Measurements from ENCODE around the gene ZDHHC14.
"Not testable (repeated sequence)": the region's sequence is repeated elsewhere in the genome, so short reads cannot be mapped to it uniquely, and the experiment has no call there.

ZDHHC14 gene

DNA sequence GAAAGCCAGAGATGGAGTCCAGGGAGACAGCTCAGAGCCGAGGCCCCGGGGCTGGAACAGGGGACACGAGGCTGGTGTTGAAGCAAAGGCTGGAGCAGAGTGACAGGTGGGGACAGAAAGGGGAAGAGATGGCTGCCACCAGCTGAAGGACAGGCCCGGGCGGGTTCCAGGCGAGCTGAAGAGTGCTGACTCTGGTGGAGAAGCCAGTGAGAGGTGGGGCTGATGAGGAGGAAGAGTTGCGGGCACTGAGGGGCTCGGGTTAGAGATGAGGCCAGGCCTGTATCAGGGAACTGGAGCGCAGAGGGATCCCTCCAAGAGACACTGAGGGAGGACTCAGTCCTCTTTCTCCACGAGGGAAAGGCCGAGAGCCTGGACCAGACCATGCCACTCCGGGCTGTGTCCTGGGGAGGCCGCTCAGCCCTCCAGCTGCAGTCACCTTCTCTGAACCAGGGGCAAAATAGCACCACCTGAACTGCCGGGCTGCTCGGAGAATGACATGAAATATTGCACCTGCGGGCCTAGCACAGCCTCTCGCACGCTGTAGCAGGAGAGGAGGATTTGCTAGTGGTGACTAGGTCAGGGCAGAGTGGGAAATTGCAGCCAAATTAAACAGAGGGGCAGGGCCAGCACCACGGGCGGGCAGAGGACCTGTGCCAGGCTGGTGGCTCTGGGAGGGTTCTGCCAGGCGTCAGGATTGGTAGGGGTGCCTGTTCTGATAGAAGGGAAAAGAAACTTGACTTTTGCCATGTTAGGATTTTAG lies 175.9 kb downstream of the ZDHHC14 start:
- DNase-seq, result no peak

DNA sequence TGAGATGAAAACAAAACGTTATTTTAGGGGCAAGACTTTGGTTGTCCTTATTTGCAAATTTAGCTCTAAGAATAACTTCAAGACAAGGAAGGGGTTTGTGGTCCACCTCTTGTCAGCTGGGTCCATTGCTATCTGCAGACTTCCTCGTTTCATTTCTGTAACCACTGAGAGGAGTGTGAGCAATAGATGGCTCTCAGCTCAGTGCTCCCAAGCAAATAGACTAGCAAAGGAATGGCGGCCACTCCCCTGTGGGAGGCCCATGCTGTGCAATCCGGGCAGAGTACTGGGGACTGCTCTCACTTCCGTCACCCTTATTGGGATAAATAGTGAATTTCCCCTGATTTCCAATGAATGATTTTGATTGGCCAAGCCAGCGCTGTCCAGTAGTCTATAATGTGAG lies 176.6 kb downstream of the ZDHHC14 start:
- no peak for DNase-seq

DNA sequence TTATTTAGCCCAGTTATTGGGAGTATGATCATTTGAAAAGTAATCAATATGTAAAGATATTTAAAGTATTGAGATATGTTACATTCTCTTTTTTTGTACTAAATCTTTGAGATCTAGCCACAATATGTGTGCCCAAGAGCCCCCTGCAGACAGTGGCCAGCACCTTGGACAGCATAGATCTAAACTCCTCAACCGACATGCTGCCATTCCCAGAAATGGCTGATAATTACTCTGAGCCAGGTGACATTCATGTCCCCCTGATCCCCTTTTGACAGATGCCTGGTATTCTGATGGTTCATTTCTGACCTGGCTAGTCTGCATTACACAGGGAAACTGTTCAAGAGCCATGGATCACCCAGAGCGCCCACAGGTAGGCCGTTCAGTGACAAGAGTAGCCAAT lies 177.1 kb downstream of the ZDHHC14 start:
- no peak for DNase-seq

DNA sequence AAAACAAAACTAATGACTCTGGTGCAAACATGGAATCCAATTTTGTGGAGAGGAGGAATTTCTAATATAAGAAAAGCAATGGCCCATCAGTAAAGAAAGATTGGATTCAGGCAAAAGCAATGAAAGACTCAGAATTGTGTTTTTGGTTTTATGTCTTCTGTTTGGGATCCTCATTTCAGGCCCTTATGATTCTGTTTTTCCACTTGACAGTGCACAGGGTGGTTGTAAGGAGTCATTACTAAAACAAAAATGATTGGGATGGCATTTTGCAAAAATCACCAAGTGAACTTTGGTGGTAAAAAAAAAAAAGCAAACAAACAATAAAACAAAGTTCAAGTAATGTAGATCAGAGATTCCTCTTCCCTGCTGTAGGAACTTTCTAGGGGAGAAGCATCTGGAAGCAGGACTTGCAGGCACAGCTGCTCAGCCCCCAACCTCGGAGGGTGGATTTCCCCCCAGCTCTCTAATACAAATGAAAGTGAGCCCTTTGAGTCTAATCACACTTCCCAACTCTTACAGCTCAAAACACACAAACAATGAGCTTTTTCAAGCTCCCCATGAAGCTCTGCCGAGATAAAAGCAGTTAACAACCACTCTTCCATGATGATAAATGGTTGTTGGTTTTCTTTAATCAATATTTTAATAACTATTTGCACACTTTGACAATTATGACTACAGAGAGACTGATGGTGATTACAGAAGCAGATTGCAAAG lies 177.7 kb downstream of the ZDHHC14 start:
- DNase-seq, result no peak

DNA sequence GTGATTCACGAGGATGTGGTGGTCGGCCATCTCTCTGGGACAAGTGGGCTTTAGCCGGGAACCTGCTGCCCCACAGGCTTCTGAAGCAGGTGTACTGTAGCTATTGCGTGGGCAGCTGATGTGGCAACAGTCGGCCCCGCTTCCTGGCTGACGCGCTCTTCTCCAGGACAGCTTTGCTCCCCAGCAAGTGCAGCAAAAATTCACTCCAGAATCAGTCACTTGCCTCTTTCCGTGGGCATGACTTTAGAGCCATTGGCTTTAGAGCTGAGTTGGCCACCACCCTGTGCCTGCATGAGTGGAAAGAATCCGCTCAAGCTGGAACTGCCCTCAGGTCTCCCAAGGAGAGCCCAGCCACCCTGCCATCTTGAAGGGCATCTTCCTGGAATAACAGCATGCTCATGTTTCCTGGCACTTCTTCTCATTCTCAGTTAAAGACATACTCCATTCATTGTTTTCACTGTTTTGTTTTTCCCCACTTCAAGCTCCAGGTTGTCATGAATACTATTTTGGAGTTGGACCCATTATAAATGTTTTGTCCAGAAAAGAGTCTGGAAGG lies 178.3 kb downstream of the ZDHHC14 start:
- no peak for DNase-seq

DNA sequence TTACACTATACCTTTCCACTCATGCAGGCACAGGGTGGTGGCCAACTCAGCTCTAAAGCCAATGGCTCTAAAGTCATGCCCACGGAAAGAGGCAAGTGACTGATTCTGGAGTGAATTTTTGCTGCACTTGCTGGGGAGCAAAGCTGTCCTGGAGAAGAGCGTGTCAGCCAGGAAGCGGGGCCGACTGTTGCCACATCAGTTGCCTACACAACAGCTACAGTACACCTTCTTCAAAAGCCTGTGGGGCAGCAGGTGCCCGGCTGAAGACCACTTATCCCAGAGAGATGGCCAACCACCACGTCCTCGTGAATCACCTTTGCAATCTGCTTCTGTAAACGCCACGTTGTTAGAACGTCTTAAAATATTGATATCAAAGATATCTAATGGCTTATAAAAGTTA lies 179.1 kb downstream of the ZDHHC14 start:
- not testable (repeated sequence) for DNase-seq

DNA sequence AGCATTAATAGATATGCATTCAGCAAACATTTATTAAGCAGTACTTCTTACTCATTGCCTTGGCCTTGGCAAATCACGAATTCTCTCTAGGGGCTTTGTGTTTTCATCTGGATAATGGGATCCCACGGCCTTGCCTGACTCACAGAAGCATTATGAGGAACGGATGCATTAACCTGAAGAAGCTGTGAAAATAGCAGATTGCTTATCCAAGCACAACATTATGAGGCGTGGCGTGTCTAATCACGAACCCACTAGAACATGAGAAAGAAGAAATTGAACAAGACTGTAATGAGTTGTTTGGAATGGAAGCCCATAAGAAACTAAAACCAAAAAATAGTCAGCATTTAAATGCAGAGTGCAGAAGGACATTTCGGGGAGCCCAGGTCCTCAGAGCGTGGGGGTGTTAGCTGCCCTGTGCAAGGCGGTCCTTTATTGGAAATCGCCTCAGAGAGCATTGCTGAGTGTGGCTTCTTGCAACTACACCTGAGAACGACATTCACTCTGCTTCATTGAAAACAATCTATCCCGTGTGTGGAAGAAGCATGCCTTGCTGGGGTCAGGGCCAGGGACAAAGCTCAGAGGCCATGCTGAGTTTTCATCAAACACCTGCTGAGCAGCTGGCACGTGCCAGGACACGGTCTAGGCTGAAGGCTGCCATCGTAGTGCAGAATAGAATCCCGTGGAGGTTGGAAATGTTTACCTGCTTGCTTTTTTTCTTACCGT lies 179.9 kb downstream of the ZDHHC14 start:
- DNase-seq, result no peak

DNA sequence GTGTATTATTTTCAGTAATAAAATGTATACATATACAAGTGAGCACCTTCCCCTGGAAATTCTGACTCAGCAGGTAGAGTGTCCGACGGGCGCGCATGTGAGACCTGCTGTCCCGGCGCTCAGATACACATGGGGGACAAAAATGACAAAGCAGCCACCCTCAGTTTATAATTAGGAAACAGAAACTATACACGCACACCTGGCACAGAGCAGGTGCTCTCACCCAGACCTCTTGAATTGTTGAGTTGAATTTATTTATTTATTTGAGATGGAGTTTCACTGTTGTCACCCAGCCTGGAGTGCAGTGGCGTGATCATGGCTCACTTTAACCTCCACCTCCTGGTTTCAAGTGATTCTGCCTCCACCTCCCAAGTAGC lies 180.4 kb downstream of the ZDHHC14 start:
- DNase-seq, result no peak

DNA sequence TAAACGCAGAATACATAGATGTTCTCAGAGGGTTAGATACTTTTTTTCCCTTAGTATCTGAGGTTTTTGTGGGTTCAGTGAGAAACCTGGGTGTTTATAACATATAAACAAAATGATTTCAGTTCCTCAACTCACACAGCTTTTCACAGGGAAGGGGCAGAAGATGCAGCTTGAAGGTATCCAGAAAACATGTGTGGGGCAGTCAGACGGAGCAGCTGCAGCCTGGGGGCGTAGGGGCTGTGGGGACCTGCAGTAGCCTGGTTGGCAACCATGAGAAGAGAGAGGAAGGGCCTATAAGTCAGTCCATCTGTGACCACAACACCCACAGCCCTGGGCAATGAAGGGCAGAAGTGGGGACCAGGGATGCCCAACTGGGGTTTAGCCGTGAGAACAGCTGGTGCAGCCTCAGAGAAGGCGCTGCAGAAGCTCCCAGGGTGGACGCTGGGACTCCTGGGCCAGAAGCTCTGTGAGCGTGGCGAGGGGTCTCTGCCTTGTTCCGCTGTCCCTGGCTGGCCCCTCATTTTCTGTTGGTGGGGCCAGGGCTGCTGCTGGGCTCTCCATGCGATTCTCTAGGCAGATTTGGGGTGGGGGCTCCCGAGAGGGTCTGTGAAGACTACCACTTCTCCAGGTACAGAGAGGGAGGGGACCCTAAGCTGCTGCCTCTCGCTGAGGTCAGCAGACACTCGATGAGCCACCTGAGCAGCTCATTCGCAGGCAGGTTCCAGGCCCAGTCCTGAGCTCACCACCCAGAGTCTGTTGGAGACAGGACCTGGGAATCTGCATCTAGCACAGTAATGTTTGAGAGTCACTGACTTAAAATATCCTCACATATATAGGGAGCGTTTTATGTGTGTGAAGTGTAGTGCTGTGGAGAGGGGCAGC lies 181.2 kb downstream of the ZDHHC14 start:
- DNase-seq, result no peak

DNA sequence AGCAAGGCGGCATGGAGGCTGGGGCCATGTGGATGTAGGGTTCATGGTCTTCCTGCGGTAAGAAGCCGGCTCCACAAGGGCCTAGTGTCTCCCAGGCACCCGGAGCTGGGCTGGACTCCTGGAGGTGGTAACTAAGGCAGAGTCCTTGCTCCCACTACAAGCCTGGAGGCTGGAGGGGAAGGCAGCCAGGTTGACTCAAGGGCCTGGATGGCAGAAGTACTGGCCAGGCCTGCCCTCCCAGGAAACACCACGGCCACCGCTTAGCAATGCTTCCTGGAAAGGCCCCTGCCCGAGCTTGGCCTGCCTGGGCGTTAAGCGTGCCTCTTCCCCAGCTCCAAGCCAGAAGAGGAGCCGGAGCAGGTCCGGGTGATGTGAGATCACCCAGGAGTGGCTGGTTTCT lies 182.0 kb downstream of the ZDHHC14 start:
- DNase-seq, result peak; percentile 24

DNA sequence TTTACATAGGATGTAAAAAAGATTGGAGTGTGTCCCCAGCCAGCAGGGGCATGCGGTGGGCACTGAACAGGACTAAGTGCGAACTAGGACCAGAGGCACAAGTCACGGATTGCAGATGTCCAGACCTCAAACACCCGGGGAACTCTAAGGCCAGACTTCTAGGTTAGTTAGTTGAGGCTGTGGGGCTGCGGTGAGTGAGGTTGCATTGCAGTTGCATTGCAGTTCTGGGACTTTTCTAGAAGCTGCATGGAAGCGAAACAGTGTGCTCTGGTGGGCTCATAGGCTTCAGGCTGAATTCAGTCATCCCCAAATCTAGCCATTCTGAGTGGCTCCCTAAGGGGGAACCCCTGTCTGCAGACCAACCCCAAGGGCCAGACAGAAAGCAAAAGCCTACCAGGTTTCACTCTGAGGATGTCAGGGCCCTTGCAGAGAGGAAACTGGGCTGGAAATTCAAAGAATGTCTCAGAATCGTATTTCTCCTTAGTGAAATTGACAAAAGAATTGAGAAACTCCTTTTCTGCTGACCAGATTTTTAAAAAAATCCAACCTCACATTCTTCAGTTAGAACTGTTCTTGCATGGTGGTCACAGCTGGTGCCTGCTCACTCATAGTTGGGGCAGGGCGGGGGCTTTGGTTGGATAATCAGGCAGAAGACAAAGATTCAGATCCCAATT lies 182.8 kb downstream of the ZDHHC14 start:
- no peak for DNase-seq

DNA sequence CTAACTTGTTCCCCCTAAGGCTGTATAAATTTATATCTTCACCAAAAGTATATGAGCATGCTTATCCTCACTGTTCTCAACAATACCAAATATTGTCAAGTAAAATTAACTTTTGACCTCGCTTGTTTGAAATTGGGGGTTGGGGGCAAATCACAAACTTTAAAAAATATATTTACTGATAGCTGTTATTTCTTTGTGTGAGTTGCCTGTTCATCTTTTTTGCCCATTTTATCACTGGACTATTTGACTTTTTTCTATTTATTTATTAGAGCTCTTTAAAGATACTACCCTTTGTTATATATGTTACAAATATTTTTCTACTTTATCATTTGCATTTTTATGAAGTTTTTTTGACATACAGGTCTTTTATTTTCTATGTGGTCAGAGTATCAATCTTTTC lies 187.7 kb downstream of the ZDHHC14 start:
- no peak for DNase-seq

DNA sequence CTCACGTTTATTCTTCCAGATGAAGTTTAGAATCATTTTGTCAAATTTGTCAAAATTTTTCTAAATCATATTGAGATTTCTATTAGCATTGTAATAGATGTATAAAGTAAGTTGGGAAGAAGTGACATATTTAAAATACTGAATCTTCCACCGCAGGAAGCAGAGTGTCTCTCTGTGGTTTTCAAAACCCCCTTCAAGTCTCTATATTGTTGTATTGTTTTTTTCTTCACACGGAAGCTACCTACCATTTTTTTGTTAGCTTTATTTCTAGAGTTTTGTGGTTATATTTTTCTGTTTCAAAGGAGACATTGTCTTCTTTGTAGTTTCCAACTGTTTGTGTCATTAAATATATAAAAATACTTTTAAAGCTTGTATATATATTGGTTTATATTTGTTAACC lies 188.6 kb downstream of the ZDHHC14 start:
- no peak for DNase-seq

DNA sequence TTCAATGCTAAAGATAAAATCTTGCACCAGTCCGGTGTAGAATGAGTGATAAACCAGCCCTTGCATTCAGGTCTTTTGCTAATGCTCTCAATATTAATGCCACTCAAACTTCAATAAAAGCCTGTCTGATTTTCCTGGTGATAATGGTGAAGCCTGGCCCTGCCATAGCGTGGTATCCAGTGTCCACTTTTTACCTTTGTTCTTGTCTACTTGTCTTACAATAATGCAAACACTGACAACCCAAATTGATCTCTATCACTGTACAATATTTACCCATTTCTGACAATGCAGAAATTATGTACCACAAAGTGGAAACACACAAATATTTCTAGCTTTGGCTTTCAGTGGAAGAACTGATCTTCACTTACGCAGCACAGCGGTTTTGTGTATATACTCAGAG lies 189.1 kb downstream of the ZDHHC14 start:
- DNase-seq, result no peak

DNA sequence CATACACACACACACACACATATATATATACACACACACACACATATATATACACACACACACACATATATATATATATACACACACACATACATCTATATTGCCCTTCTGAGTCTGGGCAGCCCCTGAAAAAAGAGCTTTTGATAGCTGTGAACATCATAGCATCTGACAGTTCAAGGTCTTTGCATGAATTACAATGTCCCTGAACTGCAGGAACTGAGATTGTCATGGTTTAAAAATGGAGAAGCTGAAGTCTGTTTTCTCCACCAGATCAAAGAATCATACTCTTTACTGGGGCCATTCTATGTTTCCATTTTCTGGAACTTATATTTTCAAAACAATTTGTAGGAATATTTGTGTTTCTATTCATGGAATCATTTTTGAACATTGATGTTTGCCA lies 189.8 kb downstream of the ZDHHC14 start:
- no peak for DNase-seq

DNA sequence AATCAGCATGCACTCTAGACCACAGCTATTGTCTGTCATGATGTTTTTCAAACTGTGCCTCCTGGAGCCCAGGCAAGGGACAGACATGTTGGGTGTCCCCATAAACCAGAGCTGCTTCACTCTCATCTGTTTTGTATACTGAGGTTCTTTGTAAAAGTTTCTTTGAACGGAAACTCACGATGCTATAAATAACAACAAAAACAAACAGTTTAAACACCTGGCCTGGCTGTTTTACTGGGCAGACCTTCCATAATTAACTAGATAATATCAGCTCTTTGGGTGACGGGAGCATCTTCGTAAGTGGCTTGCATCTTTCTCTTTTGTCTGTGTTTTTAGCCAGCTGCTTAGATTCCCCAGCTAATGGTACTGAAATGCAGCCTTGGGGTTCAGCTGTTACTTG lies 190.3 kb downstream of the ZDHHC14 start:
- DNase-seq, result no peak

DNA sequence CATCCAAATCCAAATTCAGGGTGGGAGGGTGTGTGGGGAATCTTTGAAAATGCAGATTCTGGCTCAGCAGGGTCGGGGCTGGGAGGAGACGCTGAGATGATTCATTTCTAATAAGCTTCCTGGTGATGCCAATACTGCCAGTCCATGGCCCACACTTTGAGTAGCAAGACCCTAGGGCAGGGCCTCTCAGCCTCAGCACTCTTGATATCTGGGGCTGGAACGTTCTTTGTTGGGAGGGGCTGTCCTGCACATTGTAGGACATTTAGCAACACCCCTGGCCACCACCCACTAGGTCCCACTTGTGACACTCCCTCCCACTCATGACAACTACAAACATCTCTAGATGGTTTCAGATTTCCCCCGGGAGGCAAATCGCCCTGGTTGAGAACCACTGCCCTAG lies 191.0 kb downstream of the ZDHHC14 start:
- no peak for DNase-seq

DNA sequence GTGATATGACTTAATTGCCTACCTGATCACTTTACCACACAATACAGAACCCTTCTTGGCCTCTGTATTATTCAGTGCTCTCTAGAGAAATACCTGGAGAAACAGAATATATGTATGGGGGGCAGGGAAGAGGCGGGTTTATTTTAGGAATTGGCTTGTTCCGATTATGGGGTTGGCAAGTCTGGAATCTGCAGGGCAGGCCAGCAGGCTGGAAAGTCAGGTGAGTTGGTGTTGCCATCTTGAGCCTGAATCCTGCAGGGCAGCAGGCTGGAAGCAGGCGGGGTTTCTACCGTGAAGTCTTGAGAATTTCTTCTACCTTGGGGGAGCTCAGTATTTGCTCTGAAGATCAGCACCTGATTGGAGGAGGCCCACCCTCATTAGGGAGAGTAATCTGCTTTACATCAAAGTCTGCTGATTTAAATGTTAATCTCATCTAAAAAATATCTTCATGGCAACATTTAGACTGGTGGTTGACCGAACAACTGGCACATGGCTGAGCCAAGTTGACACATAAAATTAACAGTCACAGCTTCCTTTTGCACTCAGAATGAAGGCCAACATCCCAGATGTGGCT lies 193.9 kb downstream of the ZDHHC14 start:
- DNase-seq, result no peak

DNA sequence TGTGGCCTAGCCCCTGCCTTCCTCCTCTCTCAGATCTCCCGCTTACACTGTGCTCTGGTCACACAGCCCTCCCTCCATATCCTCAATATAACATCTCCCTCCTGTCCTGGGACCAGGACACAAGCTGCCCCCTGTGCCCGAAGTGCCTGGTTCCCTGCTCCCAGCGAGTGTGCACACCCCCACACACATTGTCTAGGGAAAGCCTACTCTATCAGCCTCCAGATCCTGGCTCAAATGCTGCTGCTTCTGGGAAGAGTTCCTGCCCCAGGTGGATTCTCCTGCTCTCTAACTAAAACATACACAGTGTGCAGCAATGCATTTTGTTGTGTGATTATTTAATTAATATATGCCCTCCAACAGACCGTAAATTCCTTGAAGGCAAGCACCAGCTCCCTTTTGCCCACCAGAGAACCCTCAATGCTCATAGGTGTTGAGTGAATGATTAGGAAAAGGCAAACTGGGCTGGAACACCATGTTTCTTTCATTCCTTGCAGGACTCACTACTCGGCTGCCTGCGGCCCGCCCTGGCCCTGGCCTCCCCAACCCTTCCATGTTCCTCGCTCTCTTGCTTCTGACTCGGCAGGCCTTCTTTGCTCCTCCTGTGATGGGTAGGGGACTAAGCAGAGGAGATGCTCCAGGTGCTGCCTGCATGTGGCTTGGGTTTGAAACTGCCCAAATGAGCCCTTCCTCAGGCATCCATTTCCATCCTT lies 194.6 kb downstream of the ZDHHC14 start:
- DNase-seq, result no peak

DNA sequence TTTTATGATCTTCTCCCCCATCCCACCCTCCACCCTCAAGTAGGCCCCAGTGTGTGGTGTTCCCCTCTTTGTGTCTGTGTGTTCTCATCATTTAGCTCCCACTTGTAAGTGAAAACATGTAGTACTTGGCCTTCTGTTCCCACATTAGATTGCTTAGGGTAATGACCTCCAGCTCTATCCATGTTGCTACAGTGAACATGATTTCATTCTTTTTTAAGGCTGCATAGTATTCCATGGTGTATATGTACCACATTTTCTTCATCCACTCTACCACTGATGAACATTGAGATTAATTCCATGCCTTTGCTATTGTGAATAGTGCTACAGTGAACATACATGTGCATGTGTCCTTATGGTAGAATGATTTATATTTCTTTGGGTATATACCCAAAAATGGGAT lies 196.0 kb downstream of the ZDHHC14 start:
- not testable (repeated sequence) for DNase-seq

DNA sequence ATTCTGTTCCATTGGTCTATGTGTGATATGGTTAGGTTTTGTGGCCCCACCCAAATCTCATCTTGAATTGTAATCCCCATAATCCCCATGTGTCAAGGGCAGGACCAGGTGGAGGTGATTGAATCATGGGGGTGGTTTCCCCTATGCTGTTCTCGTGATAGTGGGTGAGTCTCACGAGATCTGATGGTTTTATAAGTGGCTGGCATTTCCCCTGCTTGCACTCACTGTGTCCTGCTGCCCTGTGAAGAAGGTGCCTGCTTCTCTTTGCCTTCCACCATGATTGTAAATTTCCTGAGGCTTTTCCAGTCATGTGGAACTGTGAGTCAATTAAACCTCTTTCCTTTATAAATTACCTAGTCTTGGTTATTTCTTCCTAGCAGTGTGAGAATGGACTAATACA lies 197.5 kb downstream of the ZDHHC14 start:
- not testable (repeated sequence) for DNase-seq
